Suprapubic skin (tissue), 3 donors: ENCODE measurements around the gene LTBP2.

Experiments
- POLR2A ChIP-seq, 2 donors: fragments of 450-650 bp; IDR thresholded peaks; one replicate each; pipeline ENCODE4 v1.6.1; 2017; ENCODE audit warnings: antibody characterized with exemption in 2 of 2, mild to moderate bottlenecking in 2 of 2, moderate library complexity in 2 of 2
- TF ChIP-seq, protein P1 (sequence below), 2 donors: fragments of 200-600 bp in 1 of 2; fragments of 450-650 bp in 1 of 2; sonication (generic) in 1 of 2; IDR thresholded peaks; one replicate each; pipeline ENCODE4 v1.5.1; 2016 to 2019; ENCODE audit warnings: antibody characterized with exemption in 2 of 2, mild to moderate bottlenecking in 1 of 2, moderate library complexity in 1 of 2

DNA sequence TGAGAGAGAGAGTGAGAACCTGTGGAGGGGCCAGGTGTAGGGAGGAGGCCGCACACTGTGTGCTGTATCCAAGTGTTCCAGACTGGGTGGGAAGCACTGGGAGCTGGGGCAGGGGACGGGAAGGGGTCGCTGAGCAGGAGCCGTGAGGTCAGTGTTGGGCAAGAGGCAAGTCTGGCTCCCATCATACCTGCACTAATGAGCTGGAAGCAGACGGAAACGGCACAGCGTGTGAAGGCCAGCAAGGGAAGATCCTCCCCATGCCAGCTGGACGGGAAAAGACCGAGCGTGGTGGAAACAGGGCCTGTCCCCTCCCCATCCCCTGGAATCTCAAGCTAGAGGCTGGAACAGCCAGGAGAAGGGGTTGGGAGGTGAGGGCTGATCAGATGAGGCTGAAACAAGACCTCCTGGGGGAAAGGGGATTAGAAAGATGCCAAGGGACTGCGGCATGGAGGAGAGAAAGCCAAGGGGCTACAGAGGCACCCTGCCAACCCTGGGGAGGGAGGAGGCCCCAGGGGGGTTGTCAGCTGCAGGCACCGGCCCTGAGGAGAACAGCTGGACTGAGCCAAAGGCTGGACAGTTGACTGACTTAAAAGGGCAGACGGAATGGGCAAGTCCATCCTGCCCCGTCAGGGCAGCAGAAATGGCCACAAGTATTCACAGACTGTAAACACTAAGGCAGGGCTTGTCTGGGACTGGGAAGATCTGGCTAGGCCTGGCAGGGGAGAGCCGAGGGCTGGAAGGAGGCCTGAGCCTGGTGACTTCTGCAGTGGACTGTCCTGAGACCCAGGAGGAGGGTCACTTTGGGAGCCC, 19.0 kb upstream of the LTBP2 start:
- no peak for TF ChIP-seq POLR2A (IDR thresholded peaks at IDR 0.05)
- TF ChIP-seq, protein P1, sequence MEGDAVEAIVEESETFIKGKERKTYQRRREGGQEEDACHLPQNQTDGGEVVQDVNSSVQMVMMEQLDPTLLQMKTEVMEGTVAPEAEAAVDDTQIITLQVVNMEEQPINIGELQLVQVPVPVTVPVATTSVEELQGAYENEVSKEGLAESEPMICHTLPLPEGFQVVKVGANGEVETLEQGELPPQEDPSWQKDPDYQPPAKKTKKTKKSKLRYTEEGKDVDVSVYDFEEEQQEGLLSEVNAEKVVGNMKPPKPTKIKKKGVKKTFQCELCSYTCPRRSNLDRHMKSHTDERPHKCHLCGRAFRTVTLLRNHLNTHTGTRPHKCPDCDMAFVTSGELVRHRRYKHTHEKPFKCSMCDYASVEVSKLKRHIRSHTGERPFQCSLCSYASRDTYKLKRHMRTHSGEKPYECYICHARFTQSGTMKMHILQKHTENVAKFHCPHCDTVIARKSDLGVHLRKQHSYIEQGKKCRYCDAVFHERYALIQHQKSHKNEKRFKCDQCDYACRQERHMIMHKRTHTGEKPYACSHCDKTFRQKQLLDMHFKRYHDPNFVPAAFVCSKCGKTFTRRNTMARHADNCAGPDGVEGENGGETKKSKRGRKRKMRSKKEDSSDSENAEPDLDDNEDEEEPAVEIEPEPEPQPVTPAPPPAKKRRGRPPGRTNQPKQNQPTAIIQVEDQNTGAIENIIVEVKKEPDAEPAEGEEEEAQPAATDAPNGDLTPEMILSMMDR (IDR thresholded peaks at IDR 0.05): no peak
